Fibroblast of skin of left biceps (primary cell): ENCODE measurements around the gene FAM9C.
"Not testable (repeated sequence)": the region's sequence is repeated elsewhere in the genome, so short reads cannot be mapped to it uniquely, and the experiment has no call there.

Experiments
- DNase-seq, 2 experiments: peaks; one replicate each; pipeline ENCODE4 v3.0.0-alpha.2; 2013; ENCODE audit warnings: low read depth in 2 of 2

FAM9C gene

GRCh38 chrX:13043138-13043537, 1.3 kb downstream of the FAM9C start:
- no peak for DNase-seq

GRCh38 chrX:13036896-13037295, 7.5 kb downstream of the FAM9C start:
- DNase-seq, result no peak

GRCh38 chrX:13033193-13033592, 11.2 kb downstream of the FAM9C start:
- no peak for DNase-seq

GRCh38 chrX:13029887-13030771, 14.3 kb downstream of the FAM9C start:
- no peak for DNase-seq

- no peak for DNase-seq
These were observed 14.9 kb downstream of the FAM9C start for GRCh38 chrX:13029637-13029886.

- DNase-seq, result no peak
These were observed 15.4 kb downstream of the FAM9C start for GRCh38 chrX:13028871-13029636.

GRCh38 chrX:13026877-13027652, 17.4 kb downstream of the FAM9C start:
- no peak for DNase-seq

GRCh38 chrX:13024986-13025385, 19.4 kb downstream of the FAM9C start:
- DNase-seq, result no peak

- DNase-seq, result no peak
These were observed 20.4 kb downstream of the FAM9C start for GRCh38 chrX:13023979-13024378.

- DNase-seq, result no peak
These were observed 20.9 kb downstream of the FAM9C start for GRCh38 chrX:13023567-13023966.

- no peak for DNase-seq
These were observed 21.5 kb downstream of the FAM9C start for GRCh38 chrX:13022926-13023325.

GRCh38 chrX:13016731-13017130, 27.7 kb downstream of the FAM9C start:
- not testable (repeated sequence) for DNase-seq

- no peak for DNase-seq
These were observed 28.7 kb downstream of the FAM9C start for GRCh38 chrX:13015536-13016236.

- no peak for DNase-seq
These were observed 30.0 kb downstream of the FAM9C start for GRCh38 chrX:13014111-13015096.

GRCh38 chrX:13013363-13014110, 30.9 kb downstream of the FAM9C start:
- DNase-seq, result no peak

GRCh38 chrX:13010546-13010945, 33.9 kb downstream of the FAM9C start:
- no peak for DNase-seq

- DNase-seq, result no peak
These were observed 34.6 kb downstream of the FAM9C start for GRCh38 chrX:13009844-13010243.

GRCh38 chrX:13009273-13009672, 35.1 kb downstream of the FAM9C start:
- DNase-seq, result no peak

GRCh38 chrX:13008851-13009250, 35.6 kb downstream of the FAM9C start:
- no peak for DNase-seq

- DNase-seq, result no peak
These were observed 36.3 kb downstream of the FAM9C start for GRCh38 chrX:13008189-13008533.
